ENCODE data around the gene CERS6.

The CERS6 gene

DNA sequence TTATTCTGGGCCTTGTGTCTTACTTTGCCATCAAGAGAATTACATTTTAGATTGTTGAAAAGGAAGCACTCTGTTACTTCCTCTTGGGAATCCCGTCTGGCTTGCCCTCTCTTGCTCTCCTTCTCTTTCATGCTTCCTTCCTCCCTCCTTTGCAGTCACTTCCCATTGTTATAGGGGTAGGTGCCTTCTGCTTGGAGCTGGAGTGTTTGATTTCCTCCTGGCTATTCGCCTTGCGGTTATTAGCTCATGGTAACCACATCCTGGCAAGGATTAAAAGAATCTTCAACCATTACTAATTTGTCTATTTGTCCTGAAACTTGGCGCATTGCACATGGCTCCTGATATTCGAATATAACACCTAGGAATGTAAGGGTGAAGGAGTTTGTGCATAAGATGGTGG, 115.0 kb downstream of the CERS6 start:
- TF ChIP-seq CTCF (IDR thresholded peaks at IDR 0.05; ENCODE audit: low read depth, low read length): no peak
- H3K4me3 ChIP-seq (ENCODE audit: low read depth, low read length): no peak overlapping the region

DNA sequence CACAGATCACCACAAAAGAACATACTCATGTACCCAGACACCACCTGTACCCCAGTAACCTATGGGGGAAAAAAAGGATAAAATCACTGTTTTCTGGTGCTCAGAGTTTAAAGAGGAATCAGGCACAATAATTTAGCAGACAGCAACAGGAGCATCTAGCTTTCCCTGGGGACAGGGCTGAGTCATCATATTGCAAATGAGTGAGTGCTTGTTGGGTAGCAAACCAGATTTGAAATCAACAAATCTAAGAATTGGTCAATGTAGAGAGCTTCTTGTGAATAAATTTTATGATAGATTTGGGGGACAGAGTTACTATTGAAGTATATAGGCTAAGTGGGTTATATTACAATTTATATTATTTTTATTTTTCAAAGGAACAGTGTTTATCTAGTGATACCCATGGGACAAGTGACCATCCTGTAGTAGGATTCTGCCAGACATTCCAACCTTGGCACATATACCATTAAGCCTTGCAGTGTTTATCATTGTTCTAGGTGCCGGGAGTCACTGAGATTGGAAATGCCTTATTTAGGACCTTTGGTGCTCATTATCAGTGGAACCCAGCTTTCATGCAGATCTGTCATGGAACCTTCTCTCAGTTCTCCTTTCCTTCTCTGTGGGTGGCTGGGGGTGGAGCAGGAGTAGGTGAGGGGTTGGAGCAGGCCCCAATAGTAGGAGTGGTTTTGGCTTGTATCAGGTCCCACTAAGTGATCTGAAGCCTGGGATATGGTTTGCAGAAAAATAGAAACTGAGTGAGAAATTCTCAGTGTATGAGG, 117.2 kb downstream of the CERS6 start:
- no peak overlapping the region for H3K4me3 ChIP-seq (ENCODE audit: low read depth, low read length)
- no peak for TF ChIP-seq CTCF (IDR thresholded peaks at IDR 0.05; ENCODE audit: low read depth, low read length)

GRCh38 chr2:168574856-168575630, 119.0 kb downstream of the CERS6 start:
- H3K4me3 ChIP-seq (ENCODE audit: low read depth, low read length): no peak overlapping the region
- no peak for TF ChIP-seq CTCF (IDR thresholded peaks at IDR 0.05; ENCODE audit: low read depth, low read length)

- H3K4me3 ChIP-seq (ENCODE audit: low read depth, low read length): no peak overlapping the region
- TF ChIP-seq CTCF (IDR thresholded peaks at IDR 0.05; ENCODE audit: low read depth, low read length): no peak
Observed at GRCh38 chr2:168577885-168578284, 121.8 kb downstream of the CERS6 start.

DNA sequence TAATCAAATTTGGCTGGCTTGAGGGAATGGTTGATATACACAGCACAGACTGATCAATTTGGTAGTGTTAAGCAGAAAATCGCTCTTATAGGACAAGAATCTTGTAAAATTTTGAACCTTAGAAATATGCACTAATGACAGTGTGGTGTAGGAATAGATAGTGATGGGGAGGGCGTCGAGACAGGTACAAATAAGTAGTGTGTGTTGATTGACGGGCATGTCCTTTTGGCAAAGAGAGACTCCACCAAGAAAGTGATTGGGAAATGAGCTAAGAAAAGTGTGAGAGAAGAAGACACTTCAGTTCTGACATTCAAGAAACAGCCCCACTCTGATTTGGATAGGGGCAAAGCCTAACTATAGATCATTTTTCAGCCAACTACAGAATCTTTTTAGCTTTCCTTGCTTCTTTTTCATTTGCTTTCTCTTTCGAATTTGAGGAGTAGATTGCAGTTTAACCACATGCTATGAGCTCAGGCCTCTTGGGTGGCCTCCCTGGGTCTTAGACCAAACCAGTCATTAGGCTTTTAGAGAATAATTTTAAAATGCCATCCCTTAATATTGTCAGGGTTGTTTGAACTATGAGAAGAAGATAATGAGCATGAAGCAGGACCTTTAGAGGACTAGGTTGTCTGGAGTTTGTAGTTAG, 127.1 kb downstream of the CERS6 start:
- no peak for TF ChIP-seq CTCF (IDR thresholded peaks at IDR 0.05; ENCODE audit: low read depth, low read length)
- no peak overlapping the region for H3K4me3 ChIP-seq (ENCODE audit: low read depth, low read length)

DNA sequence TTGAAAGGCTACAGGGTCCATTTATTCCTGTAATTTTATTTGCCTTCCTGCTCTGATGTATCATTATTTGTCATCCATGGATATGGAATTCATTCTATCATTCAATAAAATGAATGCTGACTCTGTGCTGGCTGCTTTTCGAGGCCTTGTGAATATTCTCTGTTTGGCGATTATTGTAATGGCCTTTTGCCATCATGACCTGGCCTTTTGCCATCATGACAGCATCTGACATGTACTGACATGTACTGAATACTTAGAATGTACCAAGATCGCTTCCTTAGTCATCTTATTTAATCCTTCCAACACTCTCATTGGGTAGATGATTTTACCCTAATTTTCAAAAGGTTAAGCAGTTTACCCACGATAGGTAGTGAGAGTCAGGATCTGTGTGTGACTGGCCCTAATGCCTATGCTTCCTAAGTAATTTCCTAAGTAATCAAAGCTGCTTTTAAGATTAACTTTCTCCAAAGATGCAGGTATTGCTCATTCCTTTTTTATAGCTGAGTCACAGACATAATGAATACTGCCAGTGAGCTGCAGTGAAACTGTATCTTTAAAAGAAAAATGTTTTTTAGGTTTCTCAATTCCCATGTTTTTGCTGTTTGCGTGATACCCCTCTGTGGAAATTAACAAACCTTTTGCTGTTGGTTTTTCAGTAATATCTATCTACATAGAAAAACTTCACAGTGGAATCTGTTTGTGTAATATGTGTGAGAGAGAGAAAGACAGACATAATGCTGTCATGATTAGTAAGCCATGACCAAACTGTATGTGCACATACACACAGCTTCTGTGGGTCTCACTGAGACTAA, 127.8 kb downstream of the CERS6 start:
- H3K4me3 ChIP-seq (ENCODE audit: low read depth, low read length): no peak overlapping the region
- no peak for TF ChIP-seq CTCF (IDR thresholded peaks at IDR 0.05; ENCODE audit: low read depth, low read length)

Measured in WI38 (cell line).